Measurements from ENCODE around the gene RASGRF1. TPM values are rescaled to one million over a fixed set of nuclear protein-coding genes. Genes with fewer than 3 reads are reported as not detected.

RASGRF1 gene
- total RNA-seq, 4 donors from 2014 or later: 0.14 to 0.75 (median 0.64) TPM; not detected in 1

- Histone ChIP-seq H3K9me3 (no peaks in the 10 kb centered on the region), H3K27me3 (no peaks in the 10 kb centered on the region), H3K27ac (no peak overlapping the region), H3K4me1 (no peaks in the 10 kb centered on the region), H3K4me3 (no peak overlapping the region), H3K36me3 (no peaks in the 10 kb centered on the region)
- no peak for DNase-seq
- intact Hi-C loops (cut with DNase I; ENCODE audit: low total_unique reads) (no loop called here), in situ Hi-C loops (cut with MboI; ENCODE audit: low pct_ligation_motif_present in 1 of 4, low pct_unique_long_range_greater_than_20kb in 1 of 4, low sequenced_read_pairs in 3 of 4) (no loop called here)
- no peak for TF ChIP-seq CTCF (IDR thresholded peaks at IDR 0.05)
- WGBS, 2 donors (ENCODE audit: low coverage in 1 of 2): 63 to 73% methylated on average over 2 to 3 of the region's 3 CpGs
These were observed 36.2 kb downstream of the RASGRF1 start for GRCh38 chr15:79054350-79054749.

GRCh38 chr15:79053894-79054293, 36.7 kb downstream of the RASGRF1 start:
- H3K4me3 ChIP-seq: no peak overlapping the region
- no peaks in the 10 kb centered on the region for H3K9me3 ChIP-seq
- TF ChIP-seq EP300 (IDR thresholded peaks at IDR 0.05; ENCODE audit: low read depth) (no peak), POLR2AphosphoS5 (IDR thresholded peaks at IDR 0.05) (no peak), CTCF (IDR thresholded peaks at IDR 0.05) (no peak), POLR2A (IDR thresholded peaks at IDR 0.05) (no peak)
- intact Hi-C loops (cut with DNase I; ENCODE audit: low total_unique reads) (no loop called here), in situ Hi-C loops (cut with MboI; ENCODE audit: low pct_ligation_motif_present in 1 of 4, low pct_unique_long_range_greater_than_20kb in 1 of 4, low sequenced_read_pairs in 3 of 4) (no loop called here)
- 73 to 82% methylated on average over 2 of the region's 2 CpGs for WGBS, 2 donors (ENCODE audit: low coverage in 1 of 2)
- DNase-seq: no peak
- no peaks in the 10 kb centered on the region for H3K4me1 ChIP-seq
- H3K36me3 ChIP-seq: no peaks in the 10 kb centered on the region
- no peaks in the 10 kb centered on the region for H3K27me3 ChIP-seq
- no peak overlapping the region for H3K27ac ChIP-seq

- DNase-seq: no peak
- 50% methylated on average over 3 of the region's 3 CpGs; no CpG with 5 or more reads in 1 of the 2 donors for WGBS, 2 donors (ENCODE audit: low coverage in 1 of 2)
- no peaks in the 10 kb centered on the region for H3K9me3 ChIP-seq
- no peak overlapping the region for H3K4me3 ChIP-seq
- H3K27me3 ChIP-seq: no peaks in the 10 kb centered on the region
- intact Hi-C loops (cut with DNase I; ENCODE audit: low total_unique reads): no loop called here
- H3K27ac ChIP-seq: no peak overlapping the region
- no peaks in the 10 kb centered on the region for H3K36me3 ChIP-seq
- TF ChIP-seq EP300 (IDR thresholded peaks at IDR 0.05; ENCODE audit: low read depth) (no peak), CTCF (IDR thresholded peaks at IDR 0.05) (no peak), POLR2AphosphoS5 (IDR thresholded peaks at IDR 0.05) (no peak), POLR2A (IDR thresholded peaks at IDR 0.05) (no peak)
- in situ Hi-C loops (cut with MboI; ENCODE audit: low pct_ligation_motif_present in 1 of 4, low pct_unique_long_range_greater_than_20kb in 1 of 4, low sequenced_read_pairs in 3 of 4): no loop called here
- H3K4me1 ChIP-seq: no peaks in the 10 kb centered on the region
These were observed 38.4 kb downstream of the RASGRF1 start for GRCh38 chr15:79051941-79052731.

- WGBS, 2 donors (ENCODE audit: low coverage in 1 of 2): 72 to 76% methylated on average over 6 of the region's 6 CpGs
- H3K27ac ChIP-seq: no peak overlapping the region
- DNase-seq: no peak
- no peaks in the 10 kb centered on the region for H3K27me3 ChIP-seq
- TF ChIP-seq POLR2A (IDR thresholded peaks at IDR 0.05) (no peak), CTCF (IDR thresholded peaks at IDR 0.05) (no peak), POLR2AphosphoS5 (IDR thresholded peaks at IDR 0.05) (no peak), EP300 (IDR thresholded peaks at IDR 0.05; ENCODE audit: low read depth) (no peak)
- H3K4me1 ChIP-seq: no peaks in the 10 kb centered on the region
- no peaks in the 10 kb centered on the region for H3K36me3 ChIP-seq
- H3K9me3 ChIP-seq: no peaks in the 10 kb centered on the region
- in situ Hi-C loops (cut with MboI; ENCODE audit: low pct_ligation_motif_present in 1 of 4, low pct_unique_long_range_greater_than_20kb in 1 of 4, low sequenced_read_pairs in 3 of 4): no loop called here
- no peak overlapping the region for H3K4me3 ChIP-seq
- intact Hi-C loops (cut with DNase I; ENCODE audit: low total_unique reads): no loop called here
These were observed 39.6 kb downstream of the RASGRF1 start for GRCh38 chr15:79051029-79051428.
